CD4-positive, alpha-beta T cell treated with Interleukin-10 for 1 hour (primary cell): ENCODE data around the gene PRSS2.

Experiments
- DNase-seq: peaks from one replicate; pipeline ENCODE4 v3.0.0-alpha.2; 2020

PRSS2 gene

GRCh38 chr7:142787783-142788182, 17.0 kb downstream of the PRSS2 start:
- DNase-seq, result peak; percentile 14

- peak; percentile 32 for DNase-seq
Measured at GRCh38 chr7:142788303-142789289, 17.8 kb downstream of the PRSS2 start.

- DNase-seq, result peak; percentile 45
Measured at GRCh38 chr7:142789441-142789840, 18.7 kb downstream of the PRSS2 start.

- peak; percentile 34 for DNase-seq
Measured at GRCh38 chr7:142790056-142790455, 19.3 kb downstream of the PRSS2 start.

GRCh38 chr7:142790555-142790954, 19.8 kb downstream of the PRSS2 start:
- peak; percentile 22 for DNase-seq

- DNase-seq, result peak; percentile 7
Measured at GRCh38 chr7:142791502-142791901, 20.7 kb downstream of the PRSS2 start.

GRCh38 chr7:142792129-142792528, 21.4 kb downstream of the PRSS2 start:
- peak; percentile 6 for DNase-seq

- DNase-seq, result peak; percentile 0
Measured at GRCh38 chr7:142792593-142792992, 21.8 kb downstream of the PRSS2 start.

- peak; percentile 0 for DNase-seq
Measured at GRCh38 chr7:142793156-142793555, 22.4 kb downstream of the PRSS2 start.

- peak; percentile 68 for DNase-seq
Measured at GRCh38 chr7:142795339-142795863, 24.6 kb downstream of the PRSS2 start.

GRCh38 chr7:142796001-142796500, 25.3 kb downstream of the PRSS2 start:
- no peak for DNase-seq

- DNase-seq, result peak; percentile 40
Measured at GRCh38 chr7:142796501-142797390, 26.0 kb downstream of the PRSS2 start.

- DNase-seq, result peak; percentile 58
Measured at GRCh38 chr7:142797391-142798377, 26.9 kb downstream of the PRSS2 start.

- DNase-seq, result peak; percentile 71
Measured at GRCh38 chr7:142798451-142799436, 28.0 kb downstream of the PRSS2 start.

- DNase-seq, result peak; percentile 36
Measured at GRCh38 chr7:142799437-142799835, 28.7 kb downstream of the PRSS2 start.

GRCh38 chr7:142800088-142800487, 29.3 kb downstream of the PRSS2 start:
- DNase-seq, result peak; percentile 65

GRCh38 chr7:142800699-142801260, 30.0 kb downstream of the PRSS2 start:
- peak; percentile 22 for DNase-seq

GRCh38 chr7:142801601-142802295, 31.0 kb downstream of the PRSS2 start:
- DNase-seq, result peak; percentile 25

GRCh38 chr7:142802301-142802700, 31.5 kb downstream of the PRSS2 start:
- DNase-seq, result no peak
